Measurements from ENCODE around the gene LSAMP.
"Not testable (repeated sequence)": the region's sequence is repeated elsewhere in the genome, so short reads cannot be mapped to it uniquely, and the experiment has no call there.

The LSAMP gene

DNA sequence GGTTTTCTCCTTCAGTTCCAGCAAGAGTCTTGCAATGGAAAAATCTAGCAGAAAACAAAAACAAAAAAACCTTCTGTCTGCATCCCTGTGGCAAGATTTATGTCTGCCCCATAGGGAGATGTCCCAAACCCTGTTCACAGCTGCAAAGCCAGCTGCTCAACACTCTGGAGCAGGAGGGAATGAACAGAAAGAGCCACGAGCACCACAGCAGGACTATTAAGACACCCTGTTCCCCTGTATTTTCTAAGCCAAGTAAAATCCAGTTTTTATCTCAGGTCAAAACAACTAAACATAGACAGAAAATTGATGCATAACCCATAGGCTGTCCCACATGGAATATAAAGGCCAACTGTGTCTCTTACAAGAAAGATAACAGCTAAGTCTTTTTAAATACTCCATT, 357.9 kb downstream of the LSAMP start:
- DNase-seq: no peak

DNA sequence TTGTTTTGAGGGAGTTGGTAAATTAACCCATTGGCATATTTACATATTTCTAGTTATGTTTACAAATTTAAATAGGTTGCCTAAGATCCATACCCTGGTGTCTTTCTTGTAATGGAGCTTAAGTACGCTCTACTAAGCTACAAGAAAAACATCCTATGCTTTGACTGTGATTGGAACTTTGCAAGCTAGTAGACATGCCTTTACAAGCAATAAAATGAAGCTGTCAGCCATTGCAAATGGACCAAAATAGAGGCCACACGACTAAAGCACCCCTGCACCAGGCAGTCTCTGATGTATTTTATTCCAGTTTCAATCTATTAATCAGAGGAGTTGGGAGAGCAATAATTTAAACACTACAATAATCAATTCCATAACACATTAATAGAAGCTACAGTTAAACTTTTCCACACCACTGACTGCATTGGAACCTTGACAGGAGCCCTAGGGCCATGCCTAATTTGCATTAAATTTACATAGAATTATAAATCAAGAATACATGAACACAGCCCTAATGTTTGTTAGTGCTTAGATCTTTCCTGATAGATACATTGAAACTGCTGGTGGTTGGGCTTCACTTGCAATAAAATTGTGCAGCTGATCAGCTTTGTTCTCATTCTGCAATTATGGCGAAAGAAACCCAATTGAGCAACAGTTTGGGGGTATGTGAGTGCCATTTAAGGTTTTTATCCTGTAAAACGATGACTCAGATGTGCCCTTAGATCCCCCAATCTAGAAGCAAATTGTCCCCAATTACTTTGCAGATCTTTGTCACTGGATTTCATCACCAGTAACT, 360.1 kb downstream of the LSAMP start:
- DNase-seq: no peak

DNA sequence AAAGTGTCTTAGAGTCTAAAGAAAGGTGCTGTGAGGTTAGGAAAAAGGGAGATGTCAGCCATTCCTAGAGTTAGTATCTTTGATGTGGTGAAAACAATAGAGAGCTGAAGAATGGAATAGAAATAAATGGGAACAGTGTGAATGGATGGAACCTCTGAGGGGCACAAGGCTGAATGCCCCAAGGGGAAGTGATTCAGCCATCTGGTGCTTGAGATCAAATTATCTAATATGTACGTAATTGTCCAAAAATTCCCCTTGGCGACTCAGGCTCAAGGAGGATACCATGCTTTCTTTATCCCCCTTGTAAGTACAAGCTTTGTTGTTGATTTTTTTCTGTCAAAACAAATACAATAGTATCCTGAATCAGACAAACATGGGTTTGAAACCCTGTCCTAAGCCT, 361.6 kb downstream of the LSAMP start:
- DNase-seq: no peak

DNA sequence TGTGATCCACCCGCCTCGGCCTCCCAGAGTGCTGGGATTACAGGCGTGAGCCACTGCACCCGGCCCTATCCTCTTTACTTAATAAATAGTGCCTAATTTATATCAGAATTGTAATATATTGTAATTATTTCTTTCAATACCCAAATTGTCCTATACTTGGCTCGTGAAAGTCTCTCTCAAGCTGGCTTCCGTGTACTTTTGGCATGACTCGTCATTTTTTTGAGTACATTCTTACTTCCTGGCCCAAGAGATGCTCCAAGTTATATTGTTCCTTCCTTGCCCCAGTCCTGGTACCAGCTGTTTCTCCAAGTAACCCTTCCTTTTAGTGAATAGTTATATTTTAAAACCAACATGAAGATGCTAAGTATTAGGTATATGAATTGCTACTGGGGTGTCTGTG, 366.7 kb downstream of the LSAMP start:
- DNase-seq: no peak

DNA sequence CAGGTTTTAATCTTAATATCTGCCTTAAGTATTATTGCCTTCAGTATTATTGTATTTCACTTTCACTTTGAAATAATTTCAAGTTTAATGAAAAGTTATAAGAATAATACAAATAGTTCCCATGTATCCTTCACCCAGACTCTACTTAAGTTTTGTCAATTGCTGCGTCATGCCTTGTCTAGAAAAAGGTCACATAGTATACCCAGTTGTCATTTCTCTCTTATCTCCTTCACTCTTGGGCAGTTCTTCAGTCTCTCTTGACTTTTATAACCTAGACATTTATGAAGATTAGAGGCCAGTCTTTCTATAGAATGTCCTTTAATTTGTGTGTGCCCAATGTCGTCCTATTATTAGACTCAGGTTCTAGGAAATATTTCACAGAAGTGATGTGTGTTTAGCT, 367.7 kb downstream of the LSAMP start:
- no peak for DNase-seq

DNA sequence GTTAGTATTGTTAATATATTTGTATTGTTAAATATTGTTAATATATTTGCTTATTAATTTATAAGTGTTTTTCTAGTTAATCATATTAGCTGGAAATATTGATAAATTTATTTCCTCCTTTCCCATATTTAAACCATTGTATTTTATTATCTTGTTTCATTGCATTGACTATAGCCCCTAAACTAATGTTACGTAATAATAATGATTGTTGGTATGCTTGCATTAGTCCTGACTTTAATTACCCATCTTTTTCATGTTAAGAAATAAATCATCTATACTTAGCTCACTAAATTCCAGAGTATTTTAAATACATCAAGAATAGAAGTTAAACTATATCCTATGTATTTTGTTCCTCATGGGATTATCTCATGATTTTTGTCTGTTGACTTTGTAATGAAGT, 368.2 kb downstream of the LSAMP start:
- DNase-seq: no peak

DNA sequence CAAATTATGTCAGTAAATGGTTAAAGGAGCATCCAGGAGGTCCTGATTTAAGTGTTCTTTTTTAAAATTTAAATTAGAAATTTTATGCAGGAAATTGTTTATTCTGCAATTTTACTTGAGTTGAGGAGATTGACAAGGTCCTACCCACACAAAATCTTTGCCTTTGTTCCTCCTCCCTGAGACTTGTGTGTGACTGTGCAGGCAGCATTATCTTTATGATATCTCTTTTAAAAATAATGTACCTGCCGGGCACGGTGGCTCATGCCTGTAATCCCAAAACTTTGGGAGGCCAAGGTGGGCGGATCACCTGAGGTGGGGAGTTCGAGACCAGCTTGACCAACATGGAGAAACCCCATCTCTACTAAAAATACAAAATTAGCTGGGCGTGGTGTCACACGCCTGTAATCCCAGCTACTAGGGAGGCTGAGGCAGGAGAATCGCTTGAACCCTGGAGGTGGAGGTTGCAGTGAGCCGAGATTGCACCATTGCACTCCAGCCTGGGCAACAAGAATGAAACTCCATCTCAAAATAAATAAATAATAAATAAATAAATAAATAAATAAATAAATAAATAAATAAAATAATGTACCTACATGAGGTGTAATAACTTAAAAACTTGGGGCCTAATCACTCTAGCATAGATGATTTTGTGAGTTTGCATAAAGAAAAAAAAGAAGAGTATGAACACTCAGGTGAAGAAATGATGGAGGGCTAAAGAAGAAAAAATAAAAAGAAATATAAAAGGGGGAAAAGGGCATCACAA, 374.6 kb downstream of the LSAMP start:
- DNase-seq: not testable (repeated sequence)

DNA sequence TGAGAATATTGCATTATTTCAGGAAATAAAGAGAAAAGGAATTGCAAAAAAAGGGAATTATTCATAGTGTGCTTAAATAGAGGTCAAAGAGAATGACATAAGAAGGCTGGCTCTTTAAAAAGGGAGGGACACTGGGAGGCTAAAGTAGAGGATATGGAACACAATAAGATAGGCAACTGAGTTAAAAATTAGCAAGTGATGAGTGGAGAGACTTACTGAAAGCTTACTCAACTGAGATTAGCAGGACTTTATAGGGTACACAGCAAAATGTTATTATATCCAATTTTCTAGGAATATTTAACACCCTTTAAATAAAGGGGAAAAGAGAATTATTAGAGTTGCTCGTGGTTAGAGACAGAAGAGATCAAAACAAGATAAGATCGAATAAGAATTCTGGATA, 375.2 kb downstream of the LSAMP start:
- DNase-seq: no peak

DNA sequence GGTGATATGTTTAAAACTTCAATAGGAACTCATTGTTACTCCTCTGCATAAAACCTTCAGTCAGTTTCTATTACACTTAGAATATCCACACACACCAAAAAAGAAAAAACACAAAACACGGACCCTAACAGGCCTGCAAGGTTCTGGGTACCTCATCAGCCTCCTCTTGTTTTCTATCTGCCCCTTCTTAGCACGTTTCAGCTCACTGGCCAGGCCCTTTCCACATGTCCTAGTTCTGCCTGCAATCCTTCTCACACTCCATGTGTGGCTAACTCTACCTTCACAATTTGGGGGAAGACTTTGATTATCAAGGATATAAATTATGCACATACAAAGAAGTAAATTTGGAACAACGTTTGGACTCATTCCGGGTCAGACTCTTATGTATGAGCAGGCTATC, 376.3 kb downstream of the LSAMP start:
- no peak for DNase-seq

DNA sequence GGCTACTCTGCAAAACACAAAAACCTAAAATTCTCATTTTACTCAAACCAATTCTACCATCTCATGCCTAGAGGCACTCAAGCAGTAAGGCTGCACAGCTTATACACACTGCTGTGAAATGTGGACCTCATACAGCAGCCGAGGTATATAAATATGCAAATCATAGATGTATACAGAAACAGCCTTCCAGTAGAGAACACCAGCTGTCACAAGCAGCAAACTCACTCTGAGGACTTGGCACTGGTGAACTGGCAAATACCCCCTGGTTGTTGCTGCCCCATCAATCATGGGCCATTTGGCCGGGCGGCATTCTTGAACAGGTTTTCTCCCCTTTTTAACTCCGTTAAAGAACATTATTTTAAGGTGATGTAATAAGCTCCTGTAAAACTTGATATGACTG, 378.0 kb downstream of the LSAMP start:
- DNase-seq: no peak

DNA sequence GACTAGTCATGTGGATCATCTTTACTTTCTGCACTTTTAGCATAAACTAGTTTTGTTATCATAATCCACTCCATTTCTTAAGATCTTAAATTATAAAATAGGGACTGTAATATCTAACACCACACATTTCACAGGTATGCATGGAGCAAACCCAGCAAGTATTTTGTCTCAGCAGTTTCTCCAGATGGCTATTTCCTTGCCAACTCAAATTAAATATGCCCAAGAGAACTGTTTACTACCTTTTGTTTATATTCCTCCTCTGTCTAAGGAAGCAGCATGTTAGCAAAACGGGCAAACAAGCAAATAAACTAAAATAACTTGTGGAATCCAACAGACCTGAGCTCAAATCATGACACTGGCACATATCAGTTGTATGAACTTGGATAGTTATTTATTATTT, 379.8 kb downstream of the LSAMP start:
- DNase-seq: no peak

DNA sequence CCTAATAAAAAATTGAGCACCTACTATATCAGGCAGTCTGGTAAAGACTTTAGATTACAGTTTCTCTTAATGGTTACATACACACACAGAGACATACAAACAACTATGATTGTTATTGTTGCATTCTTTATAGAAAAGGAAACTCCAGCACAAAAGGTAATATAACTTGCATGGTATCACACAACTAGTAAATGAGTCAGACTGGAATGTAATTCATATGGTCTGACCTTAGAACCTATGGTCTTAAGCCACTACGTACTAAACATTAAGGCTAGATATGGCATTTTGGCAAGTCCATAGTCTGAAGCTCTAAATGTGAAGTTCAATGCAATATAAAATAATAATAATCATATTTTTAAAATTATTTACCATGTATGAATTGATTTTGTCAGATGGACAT, 380.6 kb downstream of the LSAMP start:
- DNase-seq: no peak

DNA sequence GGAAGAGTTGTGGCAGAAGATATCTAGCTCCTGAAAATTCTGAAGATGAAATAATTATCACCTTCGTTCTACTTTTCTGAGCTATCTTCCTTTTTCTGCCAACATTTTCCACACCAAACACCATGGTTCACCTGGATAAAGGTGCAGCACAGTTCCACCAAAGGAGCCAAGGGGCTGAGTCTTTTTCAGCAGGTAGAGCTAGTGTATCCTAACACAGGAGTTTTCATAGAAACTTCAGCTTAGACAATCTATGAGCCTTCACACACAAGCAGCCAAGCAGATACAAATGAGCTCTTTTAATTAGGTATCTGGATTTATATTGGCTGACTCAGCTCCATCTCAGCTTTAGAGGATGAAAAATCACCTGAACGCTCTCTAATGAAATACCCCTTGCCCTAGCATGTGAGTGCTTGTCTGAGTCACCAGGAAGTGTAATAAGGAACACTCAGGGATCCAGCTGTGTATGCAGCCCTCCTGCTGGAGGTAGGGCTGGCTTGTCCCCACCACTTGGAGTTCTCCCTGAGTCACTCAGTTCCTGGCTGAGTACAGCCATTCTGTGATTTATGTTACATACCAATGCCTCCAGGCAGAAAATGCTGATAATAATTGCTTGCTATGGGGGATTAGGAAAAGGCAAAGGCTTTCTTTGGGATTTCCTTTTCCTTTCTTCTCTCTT, 385.7 kb downstream of the LSAMP start:
- DNase-seq: no peak

DNA sequence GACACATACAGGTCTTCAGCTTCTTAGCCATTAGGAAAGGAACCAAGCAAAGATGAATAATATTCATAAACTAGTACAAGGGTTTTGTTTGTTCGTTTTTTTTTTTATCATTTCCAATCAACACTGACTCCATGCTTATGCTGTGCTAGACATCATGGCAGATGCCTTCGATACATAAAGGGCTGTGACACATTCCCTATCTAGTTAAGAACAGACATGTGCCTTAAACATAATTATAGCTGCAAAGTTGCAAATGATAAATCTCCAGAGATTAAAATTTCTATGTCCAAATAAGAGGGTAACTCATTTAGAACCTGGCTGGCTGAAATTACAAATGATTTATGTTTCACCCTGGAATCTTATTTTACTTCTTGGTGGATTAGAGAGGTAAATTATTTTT, 386.4 kb downstream of the LSAMP start:
- DNase-seq: no peak

DNA sequence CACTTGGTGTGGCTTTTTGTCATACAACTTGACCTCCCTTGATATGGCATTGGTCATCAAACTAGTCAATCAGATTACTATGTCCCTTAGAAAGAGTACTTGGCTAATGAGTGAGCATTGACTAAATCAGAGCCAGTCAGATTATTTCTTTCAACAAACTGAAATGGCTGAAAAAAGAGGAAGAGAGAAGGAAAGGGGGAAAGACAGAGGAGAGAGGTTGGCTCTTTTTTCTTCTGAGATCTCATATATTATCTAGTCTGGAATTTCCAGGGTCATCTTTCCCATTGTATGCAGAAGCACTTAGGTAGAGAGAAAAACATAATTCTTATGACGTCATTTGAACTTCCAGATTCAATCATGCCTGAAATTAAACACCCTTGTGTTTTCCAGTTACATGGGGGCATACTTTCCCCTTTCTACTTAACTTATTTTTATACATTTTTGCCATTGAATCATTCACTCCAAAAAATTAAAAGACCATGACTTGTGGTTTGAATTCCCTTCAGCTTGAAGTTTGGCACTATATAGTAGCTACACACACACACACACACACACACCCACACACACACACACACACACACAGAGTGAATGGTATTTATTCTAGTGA, 387.8 kb downstream of the LSAMP start:
- DNase-seq: no peak

DNA sequence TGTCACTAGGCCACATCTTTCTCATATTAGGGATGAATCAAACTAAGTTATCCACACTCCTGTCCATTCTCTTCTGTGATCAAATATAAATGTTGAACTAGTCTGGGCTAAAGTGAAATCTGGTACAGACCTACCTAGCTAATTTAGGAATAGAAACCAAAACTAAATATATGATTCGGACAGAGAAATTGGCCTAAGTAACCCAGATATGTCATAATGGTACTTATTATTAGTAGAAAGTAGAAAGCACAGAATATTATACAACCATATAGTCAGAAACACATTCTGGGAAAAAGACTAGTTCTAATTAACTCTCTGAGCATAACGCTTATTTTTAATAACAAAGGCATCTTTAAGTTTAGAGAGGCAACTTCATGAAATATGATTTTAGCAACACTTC, 389.0 kb downstream of the LSAMP start:
- DNase-seq: no peak

DNA sequence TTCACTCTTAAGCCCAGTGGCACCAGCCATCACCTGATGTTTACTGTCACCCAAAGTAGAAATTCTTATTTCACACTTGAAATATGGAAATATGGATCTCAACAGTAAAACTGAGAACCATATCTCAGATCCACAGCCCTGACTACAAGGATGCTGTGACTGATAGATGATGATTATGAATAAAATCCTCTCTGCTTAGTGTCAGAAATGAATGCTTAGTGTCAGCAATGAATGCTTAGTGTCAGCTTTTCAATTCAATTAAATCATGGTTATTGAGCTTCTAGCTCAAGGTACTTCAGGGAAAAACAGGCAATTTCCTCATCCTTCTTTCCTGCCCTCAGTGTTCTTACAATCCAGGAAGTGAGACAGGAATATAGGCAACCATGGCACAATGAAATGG, 392.3 kb downstream of the LSAMP start:
- DNase-seq: no peak

DNA sequence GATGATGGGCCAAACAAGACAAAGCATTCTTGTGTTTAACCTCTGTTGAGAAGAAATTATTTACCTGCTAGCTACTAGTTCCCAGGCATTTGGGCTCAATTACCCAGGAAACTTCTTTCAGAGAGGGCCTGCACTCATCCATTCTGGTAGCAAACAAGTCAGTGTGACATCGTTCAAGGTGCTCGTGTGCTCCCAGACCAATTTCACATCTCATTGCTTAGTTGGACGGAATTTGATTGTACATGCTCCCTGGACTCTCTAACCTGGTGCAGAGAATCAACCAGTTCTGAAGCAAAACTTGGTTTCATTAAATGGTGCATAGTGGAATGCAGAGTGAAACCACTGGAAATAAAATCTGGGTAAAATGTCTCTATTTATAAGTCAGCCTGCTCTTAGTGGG, 392.7 kb downstream of the LSAMP start:
- no peak for DNase-seq

DNA sequence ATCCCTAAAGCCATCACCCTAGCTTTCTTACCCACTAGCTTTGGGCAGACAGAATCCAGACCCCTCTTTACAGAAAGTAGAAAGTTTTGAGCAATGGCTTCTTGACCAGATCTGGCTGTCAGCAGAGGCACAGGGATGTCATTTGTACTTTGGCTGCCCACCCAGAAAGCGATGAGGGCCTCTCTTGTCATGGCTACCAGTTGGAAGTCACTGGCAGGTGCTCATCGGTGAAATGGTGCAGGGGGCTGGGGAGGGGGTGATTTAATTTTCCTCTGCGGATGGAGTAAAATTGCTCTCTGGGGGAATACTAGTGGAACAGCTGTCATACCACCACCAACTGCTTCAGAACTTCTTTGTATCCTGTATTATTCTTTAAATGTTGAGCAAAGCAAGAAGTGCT, 393.7 kb downstream of the LSAMP start:
- DNase-seq: no peak

DNA sequence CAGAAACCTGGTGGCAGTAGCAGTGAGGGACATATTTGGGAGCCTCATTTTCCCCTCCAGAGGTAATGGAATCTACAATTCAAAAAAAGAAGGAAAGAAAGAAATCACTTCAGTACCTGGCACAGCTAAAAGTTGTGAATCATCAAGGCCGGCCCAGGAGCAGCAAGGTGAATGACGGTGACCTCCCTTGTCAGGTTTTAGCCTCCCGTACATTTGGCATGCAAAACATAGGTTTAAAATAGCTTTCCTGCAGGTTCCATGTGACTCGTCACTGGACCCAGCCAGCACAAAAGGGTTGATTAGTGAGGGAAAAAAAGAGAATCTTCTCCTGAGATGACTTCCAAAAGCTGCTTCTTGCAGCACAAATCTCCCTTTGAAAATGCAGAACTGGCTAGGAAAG, 394.2 kb downstream of the LSAMP start:
- no peak for DNase-seq

DNA sequence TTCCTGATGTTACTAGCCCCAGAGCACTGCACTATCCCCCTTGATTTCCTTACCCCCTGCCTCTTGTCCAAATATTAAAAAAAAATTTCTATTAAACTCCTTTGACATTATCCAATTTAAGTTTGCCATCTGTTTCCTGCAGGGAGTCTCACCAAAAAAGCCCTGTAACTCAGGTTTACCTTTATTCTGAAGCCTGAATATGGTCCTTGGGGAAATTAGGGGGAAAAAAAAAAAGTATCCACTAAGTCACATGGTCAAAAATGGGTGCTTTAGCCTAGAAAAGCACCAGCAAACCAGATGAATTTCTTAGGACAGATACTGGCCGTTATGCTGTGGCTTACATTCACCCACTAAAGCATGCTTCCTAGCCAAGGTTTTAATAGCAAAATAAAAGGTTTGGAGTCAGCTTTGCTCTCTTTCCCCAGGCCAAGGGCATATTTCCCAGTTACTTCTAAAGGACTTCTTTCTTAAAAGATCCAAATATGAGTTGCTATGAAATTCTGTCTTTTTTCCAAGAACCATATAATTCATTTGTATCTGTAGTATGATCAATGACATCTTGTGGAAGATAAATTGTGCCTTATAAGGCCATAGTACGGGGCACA, 394.9 kb downstream of the LSAMP start:
- no peak for DNase-seq

DNA sequence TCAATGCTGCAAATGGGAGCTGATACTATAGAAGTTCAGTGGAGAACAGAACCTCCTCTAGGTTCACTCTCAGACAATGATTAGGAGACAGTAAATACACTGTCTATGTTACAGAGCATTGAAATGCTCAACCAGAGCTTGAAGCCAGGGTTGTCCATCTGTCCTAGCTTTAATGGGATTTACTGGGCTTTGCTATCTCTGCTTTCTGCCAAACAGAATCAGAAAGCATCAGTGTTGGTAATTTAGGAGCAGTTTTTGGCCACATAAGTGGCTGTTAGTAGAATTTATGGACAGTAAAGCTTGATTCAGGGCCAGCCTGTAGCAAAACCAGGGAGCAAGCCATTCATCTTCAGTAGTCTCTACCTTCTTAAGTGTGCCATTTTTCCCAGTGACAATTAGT, 396.3 kb downstream of the LSAMP start:
- no peak for DNase-seq

DNA sequence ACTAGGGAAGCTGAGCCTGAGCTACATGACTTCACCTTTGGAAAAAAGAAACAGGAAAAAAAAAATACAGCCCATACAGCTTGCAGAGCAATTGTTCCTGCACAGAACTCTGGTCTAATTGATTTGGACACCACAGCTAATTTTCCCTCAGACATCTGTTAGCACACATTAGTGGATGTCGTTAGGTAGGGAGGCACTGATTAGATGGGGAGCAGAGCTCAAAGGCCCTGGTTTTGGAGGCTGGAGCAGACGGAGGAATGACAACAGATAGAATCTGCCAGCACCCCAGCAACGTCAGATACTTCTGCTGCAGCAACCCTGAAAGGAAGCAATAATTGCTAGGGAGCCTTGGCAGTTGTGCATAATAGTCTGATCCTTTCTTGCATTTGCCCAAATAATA, 398.9 kb downstream of the LSAMP start:
- DNase-seq: no peak
